T-helper 1 cell (primary cell): ENCODE data around the gene KRTDAP.
A peak's percentile ranks its signal among the peaks of the same experiment; 100 is the strongest.
"Not testable (repeated sequence)": the region's sequence is repeated elsewhere in the genome, so short reads cannot be mapped to it uniquely, and the experiment has no call there.

Experiments
- DNase-seq, 5 donors: peaks; one replicate each; pipeline ENCODE4 v3.0.0-alpha.2; 2012 to 2020

Gene KRTDAP

DNA sequence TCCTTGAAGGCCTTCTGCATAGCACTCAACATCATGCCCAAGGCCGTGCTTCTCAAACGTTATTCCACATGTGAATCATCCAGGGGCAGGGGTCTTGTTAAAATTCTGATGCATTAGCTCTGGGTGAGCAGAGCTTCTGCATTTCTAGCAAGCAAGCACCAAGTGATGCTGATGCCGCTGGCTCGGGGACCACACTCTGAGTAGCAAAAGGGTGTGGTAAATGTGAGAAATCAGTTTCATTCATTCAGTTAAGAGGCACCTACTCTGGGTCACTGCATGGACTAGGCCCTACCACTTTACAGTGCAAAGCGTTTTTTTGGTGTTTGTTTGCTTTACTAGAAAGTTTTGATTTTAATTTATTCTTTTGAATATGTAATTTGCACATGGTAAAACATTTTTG, 7.2 kb downstream of the KRTDAP start:
- DNase-seq = no peak

DNA sequence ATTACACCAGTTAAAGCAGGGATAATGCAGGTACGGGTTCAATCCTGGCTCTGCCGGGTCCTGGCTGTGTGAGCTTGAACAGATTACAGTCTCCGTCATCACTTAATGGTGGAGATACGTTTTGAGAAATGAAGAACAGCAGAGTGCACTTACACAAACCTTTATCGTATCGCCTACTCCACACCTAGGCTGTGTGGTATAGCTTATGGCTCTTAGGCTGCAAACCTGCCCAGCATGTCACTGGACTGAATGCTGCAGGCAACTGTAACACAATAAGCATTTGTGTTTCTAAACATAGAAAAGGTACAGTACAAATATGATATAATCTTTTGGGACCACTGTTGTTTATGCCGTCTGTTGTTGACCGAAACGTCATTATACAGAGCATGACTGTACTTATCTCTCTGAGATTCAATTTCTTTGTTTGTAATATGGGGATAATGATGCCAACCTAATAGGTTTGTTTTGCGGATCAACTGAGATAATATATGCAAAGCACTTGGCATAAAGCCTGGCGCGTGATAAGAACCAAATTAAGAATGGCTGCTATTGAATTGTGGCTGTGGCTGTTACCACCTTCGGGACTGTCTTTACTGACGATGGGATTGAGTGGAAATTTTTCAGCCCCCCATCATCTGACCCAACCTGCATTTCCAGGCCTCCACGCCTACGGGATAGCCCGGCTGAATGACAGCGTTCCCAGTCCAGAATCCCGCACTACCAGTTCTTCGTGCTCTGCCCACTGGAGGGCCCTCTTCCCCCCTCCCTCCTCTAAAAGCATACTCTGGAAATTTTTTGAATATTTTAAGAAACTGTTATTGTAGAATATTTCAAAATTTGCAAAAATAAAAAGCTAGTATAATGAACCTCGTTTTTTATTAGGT, 11.2 kb downstream of the KRTDAP start:
- no peak for DNase-seq

- no peak for DNase-seq
Measured at GRCh38 chr19:35476149-35476548, 14.1 kb downstream of the KRTDAP start.

DNA sequence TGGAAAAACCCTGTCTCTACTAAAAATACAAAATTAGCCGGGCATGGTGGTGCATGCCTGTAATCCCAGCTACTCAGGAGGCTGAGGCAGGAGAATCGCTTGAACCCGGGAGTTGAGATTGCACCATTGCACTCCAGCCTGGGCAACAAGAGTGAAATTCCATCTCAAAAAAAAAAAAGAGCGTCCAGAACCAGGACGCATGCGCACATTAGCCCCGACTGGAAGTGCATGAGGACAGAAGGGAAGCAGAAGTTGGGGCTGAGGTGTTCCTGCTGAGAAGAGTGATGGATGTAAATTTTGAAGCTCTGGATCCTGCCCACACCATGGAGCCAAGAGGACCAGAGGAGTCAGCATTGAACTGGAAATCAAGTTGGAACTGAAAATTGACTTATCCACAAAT, 15.7 kb downstream of the KRTDAP start:
- not testable (repeated sequence) for DNase-seq

- DNase-seq = no peak
Measured at GRCh38 chr19:35474104-35474503, 16.2 kb downstream of the KRTDAP start.

DNA sequence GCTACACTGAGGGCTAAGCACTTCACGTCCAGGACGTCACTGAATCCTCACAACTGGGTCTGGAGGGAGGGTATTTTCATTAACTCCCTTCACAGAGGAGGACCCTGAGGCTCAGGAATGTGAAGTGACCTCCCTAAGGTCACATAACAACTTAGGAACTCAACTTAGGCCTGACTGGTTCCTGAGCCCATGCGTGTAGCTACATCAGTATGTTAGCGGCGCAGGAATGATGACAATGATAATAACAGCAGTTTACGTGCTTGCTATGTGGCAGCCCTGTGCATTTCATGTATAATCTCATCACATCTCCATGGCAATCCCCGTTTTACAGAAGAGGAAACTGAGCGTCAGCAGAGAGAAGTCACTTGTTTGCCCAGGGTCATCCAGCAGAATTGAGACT, 18.3 kb downstream of the KRTDAP start:
- no peak for DNase-seq

GRCh38 chr19:35471075-35471474, 19.2 kb downstream of the KRTDAP start:
- not testable (repeated sequence) for DNase-seq

DNA sequence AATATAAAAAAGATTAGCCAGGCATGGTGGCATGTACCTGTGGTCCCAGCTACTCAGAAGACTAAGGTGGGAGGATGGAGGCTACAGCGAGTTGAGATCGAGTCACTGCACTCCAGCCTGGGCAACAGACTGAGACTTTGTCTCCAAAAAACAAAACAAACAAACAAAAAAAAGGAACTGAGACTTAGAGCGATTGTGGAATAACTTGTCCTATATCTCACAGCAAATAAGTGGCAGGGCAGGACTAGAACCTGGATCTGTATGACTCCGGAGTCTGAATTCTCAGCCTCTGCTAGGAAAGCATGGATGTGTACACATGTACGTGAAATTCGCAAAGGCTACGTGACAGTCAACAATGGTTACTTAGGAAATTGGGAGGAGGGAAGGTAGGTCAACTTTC, 20.1 kb downstream of the KRTDAP start:
- DNase-seq = no peak

DNA sequence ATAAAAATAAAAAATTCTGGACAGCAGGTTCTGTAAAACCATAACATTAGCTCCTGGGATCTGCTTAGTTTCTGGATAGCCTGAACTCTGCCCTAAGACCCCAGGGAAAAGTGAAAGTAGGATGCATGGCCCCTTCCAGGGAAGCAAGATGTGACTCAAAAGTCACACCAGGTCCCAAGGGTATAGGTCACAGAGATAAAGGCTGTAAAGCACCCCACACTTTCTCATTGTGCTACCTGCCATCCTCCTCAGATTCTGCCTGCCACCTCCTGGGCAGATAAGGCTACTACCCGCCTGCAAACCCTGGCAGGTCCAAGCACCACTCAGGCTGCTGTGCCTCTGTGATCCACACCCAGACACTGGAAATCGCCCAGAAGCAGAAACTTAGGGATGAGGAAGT, 21.6 kb downstream of the KRTDAP start:
- peak; percentile 27 to 63 (median 53) for DNase-seq

GRCh38 chr19:35466259-35466658, 24.0 kb downstream of the KRTDAP start:
- no peak for DNase-seq

DNA sequence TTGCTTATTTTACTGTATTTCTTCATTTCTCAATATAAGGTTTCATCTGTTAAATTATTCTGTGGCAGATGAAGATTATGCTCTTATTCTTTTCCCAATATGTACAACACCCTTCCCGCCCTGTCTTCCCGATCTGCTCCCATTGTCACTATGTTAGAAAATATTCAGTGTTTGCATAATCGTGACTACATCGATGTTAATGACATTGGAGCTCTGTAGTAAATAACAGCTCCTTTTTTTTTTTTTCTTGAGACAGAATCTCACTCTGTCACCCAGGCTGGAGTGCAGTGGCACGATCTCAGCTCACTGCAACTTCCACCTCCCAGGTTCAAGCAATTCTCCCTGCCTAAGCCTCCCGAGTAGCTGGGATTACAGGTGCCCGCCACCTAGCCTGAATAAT, 27.3 kb downstream of the KRTDAP start:
- not testable (repeated sequence) for DNase-seq

GRCh38 chr19:35462476-35462953, 27.7 kb downstream of the KRTDAP start:
- peak; percentile 21 to 86 (median 51) for DNase-seq

- not testable (repeated sequence) for DNase-seq
Measured at GRCh38 chr19:35461788-35462187, 28.5 kb downstream of the KRTDAP start.

DNA sequence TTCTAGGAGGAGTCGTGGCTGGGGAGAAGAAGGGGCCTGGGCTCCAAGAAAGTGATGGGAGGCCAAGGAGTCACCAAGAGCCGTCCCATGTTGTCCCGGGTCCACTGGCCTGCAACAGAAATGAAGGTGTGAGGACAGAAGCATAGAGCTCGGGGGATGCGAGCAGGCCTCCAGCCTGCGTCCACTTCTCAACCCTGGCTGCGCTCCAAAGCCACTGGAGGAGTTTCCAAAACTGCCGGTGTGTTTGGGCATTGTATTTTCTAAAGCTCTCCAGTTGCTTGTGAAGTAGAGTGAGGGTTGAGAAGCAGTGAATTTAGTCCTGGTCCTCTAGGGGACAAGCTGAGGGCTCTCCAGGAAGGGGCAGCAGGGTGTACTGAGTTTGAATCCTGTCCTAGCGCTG, 29.2 kb downstream of the KRTDAP start:
- no peak for DNase-seq

DNA sequence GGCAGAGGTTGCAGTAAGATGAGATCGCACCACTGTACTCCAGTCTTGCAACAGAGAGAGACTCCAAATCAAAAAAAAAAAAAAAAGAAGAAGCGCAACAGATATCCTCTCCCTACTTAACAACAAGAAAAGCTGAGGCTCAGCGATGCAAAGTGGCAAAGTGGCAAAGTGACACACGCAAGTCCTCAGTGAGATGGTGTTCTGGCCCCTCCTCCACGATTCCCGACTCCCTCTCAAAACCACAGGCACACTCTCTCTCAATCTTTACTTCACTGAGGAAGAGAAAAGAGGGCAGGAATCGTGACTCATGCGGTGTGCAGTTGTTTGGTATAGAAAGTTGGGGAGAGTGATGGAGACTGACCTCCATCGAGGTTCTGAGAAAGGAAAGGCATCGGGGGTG, 29.7 kb downstream of the KRTDAP start:
- DNase-seq = no peak

DNA sequence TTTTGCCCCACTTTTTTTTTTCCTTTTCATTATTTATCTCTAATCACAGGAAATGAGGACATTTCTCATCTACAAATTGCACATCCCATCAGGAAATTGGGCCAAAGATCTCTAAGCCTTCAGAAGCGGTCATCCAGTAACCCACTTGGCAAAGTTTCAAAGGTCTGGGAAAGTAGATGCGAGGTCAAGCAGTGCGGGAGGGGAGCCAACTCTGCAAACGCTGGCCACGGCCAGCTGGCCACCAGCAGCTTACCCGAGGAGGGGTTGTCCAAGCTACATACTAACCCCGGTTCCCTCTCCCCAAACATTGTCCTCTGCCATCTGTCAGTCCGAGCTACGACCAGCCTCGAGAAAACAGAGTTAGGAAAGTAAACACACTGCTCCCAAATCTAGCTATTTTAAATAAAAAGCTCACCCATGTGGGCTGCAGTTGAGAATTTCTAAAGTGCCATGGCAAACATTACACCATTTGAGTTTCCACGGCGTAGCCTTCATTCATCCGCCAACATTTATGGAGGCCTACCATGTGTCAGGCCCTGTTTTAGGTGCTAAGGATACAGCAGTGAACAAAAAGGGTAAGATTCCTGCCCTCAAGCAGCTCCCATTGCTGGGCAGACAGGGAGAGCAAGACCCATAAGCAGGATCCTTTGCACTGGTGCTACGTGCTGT, 30.7 kb downstream of the KRTDAP start:
- no peak for DNase-seq

DNA sequence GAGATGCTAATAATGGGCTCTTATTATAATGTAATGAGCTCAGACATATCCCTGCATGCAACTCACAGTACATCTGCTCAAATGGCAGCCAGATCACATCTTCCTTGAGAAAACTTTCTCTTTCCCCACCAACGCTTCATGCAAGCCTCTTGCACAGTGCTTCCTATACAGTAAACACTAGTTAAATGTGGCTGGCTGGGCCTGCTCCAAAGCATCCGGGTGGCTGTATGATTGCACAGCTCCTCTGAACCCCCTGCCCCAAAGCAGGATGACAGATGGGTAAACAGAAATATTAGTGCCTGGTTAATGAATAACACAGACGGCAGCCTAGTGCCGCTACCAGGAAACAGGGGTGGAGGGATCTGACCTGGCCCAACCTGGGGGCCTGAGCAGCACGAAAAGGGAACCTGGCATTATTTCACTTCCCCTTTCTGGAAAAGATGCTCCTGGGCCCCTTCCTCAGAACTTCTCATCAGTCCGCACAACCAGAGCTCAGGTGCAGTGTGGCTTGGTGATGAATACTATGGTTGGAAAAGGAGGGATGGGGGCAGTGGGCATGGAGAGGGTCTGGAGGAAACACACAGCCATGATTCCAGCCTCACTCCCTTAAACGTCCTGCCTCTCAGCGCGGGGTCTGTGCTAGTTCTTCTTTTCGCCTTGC, 31.4 kb downstream of the KRTDAP start:
- no peak for DNase-seq

- DNase-seq = no peak
Measured at GRCh38 chr19:35458192-35458591, 32.1 kb downstream of the KRTDAP start.

DNA sequence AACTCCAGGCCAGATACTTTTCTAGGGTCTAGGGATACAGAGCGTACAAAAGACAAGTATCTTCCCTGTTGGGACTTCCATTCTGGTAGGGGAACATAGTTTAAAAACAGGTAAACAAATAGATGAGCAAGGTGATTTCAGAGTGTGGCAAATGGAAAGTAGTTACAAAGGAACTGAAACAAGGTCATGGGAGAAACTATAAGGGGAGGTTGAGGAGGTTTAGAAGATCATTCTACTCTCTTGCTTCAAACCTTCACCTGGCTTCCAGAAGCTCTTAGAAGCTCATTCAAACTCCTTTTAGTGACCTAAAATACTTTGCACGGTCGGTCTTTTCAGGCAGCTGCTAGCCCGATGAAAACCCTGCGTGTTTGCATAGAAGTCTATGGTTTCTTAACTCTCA, 33.1 kb downstream of the KRTDAP start:
- no peak for DNase-seq

DNA sequence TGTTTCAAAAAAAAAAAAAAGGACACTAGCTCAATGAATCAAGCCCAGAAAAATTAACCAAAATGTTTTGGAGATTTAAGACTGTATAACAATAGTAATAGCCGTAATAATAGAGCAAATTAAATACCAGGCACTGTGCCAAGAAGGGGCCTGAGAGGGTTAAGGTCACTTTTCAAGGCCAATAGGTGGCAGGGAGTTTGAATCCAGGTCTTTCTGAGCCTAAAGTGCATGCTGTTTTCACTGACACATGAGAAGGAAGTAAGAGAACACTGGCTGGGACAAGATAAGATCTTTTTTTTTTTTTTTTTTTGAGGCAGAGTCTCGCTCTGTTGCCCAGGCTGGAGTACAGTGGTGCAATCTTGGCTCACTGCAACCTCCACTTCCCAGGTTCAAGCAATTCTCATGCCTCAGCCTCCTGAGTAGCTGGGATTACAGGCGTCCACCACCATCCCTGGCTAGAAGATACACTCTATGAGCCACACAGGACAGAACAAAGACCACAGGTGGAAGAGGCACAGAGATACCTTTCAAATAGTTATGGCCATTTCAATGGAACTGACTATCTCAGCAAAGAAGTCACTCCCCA, 34.6 kb downstream of the KRTDAP start:
- no peak for DNase-seq

GRCh38 chr19:35454663-35455062, 35.6 kb downstream of the KRTDAP start:
- no peak for DNase-seq

- DNase-seq = peak in 1 of 5 donors; percentile 58
Measured at GRCh38 chr19:35451338-35452096, 38.7 kb downstream of the KRTDAP start.
